Vagina (tissue), 2 donors: ENCODE results near the gene MAML2.

Source experiments
- CTCF ChIP-seq, 3 experiments: fragments of 450-650 bp in 2 of 3; fragments of 200-600 bp in 1 of 3; sonication (generic) in 1 of 3; IDR thresholded peaks; one replicate each; pipeline ENCODE4 v1.5.1; 2017 to 2019; ENCODE audit warnings: antibody characterized with exemption in 3 of 3, mild to moderate bottlenecking in 2 of 3, moderate library complexity in 2 of 3
- POLR2A ChIP-seq, 2 donors: fragments of 450-650 bp; IDR thresholded peaks; one replicate each; pipeline ENCODE4 v1.6.1; 2017; ENCODE audit warnings: antibody characterized with exemption in 2 of 2, mild to moderate bottlenecking in 2 of 2, moderate library complexity in 2 of 2
- POLR2AphosphoS5 ChIP-seq, 2 donors: sonication (generic); formaldehyde crosslinking; IDR thresholded peaks; one replicate each; pipeline ENCODE4 v1.9.0; 2017; ENCODE audit warnings: antibody characterized with exemption in 2 of 2, mild to moderate bottlenecking in 2 of 2, low read depth in 1 of 2; ENCODE audit not compliant: insufficient read depth in 1 of 2

- TF ChIP-seq CTCF (IDR thresholded peaks at IDR 0.05) (no peak), POLR2A (IDR thresholded peaks at IDR 0.05) (no peak), POLR2AphosphoS5 (IDR thresholded peaks at IDR 0.05; ENCODE audit: insufficient read depth in 1 of 2, low read depth in 1 of 2) (no peak)
Observed at GRCh38 chr11:96189351-96189750, 153.6 kb downstream of the MAML2 start.
